Measurements from ENCODE around the gene OR4N2.
"Not testable (repeated sequence)": the region's sequence is repeated elsewhere in the genome, so short reads cannot be mapped to it uniquely, and the experiment has no call there.

The OR4N2 gene

DNA sequence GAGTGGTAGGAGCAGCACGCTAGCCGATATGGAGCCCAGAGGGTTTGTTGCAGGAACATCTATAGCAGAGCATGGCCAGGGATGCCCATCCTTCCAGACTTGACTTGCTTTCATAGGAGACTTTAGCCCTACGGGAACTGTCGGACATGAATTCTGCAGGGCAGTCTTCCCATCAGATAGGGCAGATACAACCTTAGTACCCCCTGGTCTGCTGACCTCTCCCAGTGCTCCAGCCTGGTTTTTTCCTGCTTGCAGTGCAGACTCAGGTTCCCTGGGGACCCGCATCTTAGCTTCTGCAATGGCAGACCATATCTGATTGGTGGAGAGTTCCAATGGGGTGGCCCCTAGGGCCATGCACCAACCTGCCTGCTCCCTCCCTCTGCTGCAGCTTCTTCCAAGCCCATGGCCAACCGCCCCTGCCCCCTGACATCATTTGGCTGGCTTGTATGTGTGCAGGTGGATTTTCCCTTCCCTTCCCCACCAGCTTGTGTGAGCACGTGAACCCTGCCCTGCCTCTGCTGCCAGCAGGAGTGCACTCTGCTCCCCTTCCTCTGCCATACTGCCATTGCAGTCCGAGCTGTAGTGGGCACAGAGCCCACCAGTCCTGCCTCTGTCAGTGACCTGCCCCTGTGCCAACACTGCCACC lies 30.8 kb downstream of the OR4N2 start:
- not testable (repeated sequence) for DNase-seq (ENCODE audit: low read depth)

GRCh38 chr14:19838433-19838832 lies 34.9 kb downstream of the OR4N2 start:
- DNase-seq (ENCODE audit: low read depth), result no peak

DNA sequence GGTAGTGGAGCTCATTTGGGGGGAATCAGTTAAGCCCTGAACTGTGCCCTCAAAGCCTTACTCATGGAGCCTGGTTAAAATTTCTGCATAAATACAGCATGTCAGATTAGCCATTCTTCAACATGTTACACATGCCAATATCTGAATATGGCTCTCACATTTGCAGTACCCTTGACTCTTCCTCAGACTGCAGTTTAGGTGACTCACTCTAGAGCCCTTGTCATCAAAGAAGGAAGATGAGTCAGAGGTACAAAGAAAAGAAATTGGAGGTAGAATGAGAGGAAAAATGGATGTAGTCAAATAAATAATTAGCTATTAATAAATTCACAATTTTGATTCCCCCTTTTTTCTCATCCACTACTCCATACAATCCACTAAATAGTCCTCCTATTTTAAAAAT lies 47.8 kb downstream of the OR4N2 start:
- DNase-seq (ENCODE audit: low read depth), result no peak

- DNase-seq (ENCODE audit: low read depth), result not testable (repeated sequence)
Measured at GRCh38 chr14:19866061-19866669, 62.6 kb downstream of the OR4N2 start.

- DNase-seq (ENCODE audit: low read depth), result no peak
Measured at GRCh38 chr14:19873178-19873577, 69.6 kb downstream of the OR4N2 start.

- no peak for DNase-seq (ENCODE audit: low read depth)
Measured at GRCh38 chr14:19874842-19875241, 71.3 kb downstream of the OR4N2 start, which contains the start of gene OR4K2. Gene OR4K2 (plus strand): TSS chr14:19875142. CDS start chr14:19876268, 1,126 bp downstream.

- DNase-seq (ENCODE audit: low read depth), result no peak
Measured at GRCh38 chr14:19878029-19878642, 74.6 kb downstream of the OR4N2 start.
